GM12878 (cell line): Measurements from ENCODE around the gene ANK2. TPM values are rescaled to one million over a fixed set of nuclear protein-coding genes. Genes with fewer than 3 reads are reported as not detected.

ENCODE experiments used
- ATAC-seq: fragments of 200-7000 bp; cut with Tn5 transposase; 3 replicates; pipeline ENCODE4 v1.9.1; 2020; ENCODE audit warnings: mild to moderate bottlenecking, moderate library complexity
- BruUV-seq: library from RNA; stranded (reverse); fragments of 400-500 nt; replicated peaks from 2 replicates; lab custom pipeline; 2021; lab: Mats Ljungman, UMichigan
- CTCF ChIA-PET: fragments of 300-600 bp; sonication (Branson Sonifier 250); formaldehyde crosslinking; extraction: SDS; loops from one replicate; lab custom pipeline; 2021; ENCODE audit warnings: inconsistent platforms; lab: Yijun Ruan, JAX
- POLR2A ChIA-PET: fragments of 350-600 bp; formaldehyde crosslinking; extraction: SDS; loops from one replicate; lab custom pipeline; 2021; ENCODE audit warnings: inconsistent platforms; lab: Charles Lee
- RAD21 ChIA-PET: fragments of 300-600 bp; sonication (Branson Sonifier 250); formaldehyde crosslinking; loops from one replicate; lab custom pipeline; 2023; ENCODE audit warnings: antibody characterized with exemption; ENCODE audit not compliant: unreplicated experiment; lab: Charles Lee
- SMC1A ChIA-PET: fragments of 300-600 bp; sonication (Branson Sonifier 250); formaldehyde crosslinking; loops from one replicate; lab custom pipeline; 2023; ENCODE audit not compliant: unreplicated experiment, uncharacterized antibody; lab: Charles Lee
- DNase-seq: peaks from one replicate; pipeline ENCODE4 v3.0.0-alpha.2; 2011; ENCODE audit warnings: low read depth, low spot score
- FAIRE-seq: peaks from 3 replicates; lab custom pipeline; 2011; peaks lifted over from hg19 to GRCh38; lab: Jason Lieb, UNC
- H2AFZ ChIP-seq: 2 replicates; pipeline ENCODE4 v1.6.0; 2011; ENCODE audit warnings: low read depth, low read length, control low read depth; ENCODE audit not compliant: control insufficient read depth
- H3K27ac ChIP-seq: 2 replicates; pipeline ENCODE4 v1.5.1; 2011; ENCODE audit warnings: control low read depth; ENCODE audit not compliant: control insufficient read depth, insufficient read depth
- H3K27me3 ChIP-seq, 2 experiments: replicated peaks in 1 of 2; 2 replicates each; pipeline versions ENCODE4 v1.6.0 to v1.6.1; 2011; ENCODE audit warnings: low read length in 1 of 2; ENCODE audit not compliant: control insufficient read depth in 2 of 2, insufficient read depth in 2 of 2
- H3K36me3 ChIP-seq, 2 experiments: 2 replicates each; pipeline ENCODE4 v1.5.1; 2011; ENCODE audit warnings: low read length in 1 of 2; ENCODE audit not compliant: control insufficient read depth in 2 of 2, insufficient read depth in 2 of 2
- H3K4me1 ChIP-seq: 2 replicates; pipeline ENCODE4 v1.6.1; 2011; ENCODE audit warnings: mild to moderate bottlenecking, low read length, moderate library complexity, mixed read lengths; ENCODE audit not compliant: control insufficient read depth, insufficient read depth
- H3K4me2 ChIP-seq: 2 replicates; pipeline ENCODE4 v1.6.0; 2011; ENCODE audit warnings: control low read depth; ENCODE audit not compliant: control insufficient read depth, insufficient read depth
- H3K4me3 ChIP-seq: fragments of 200-600 bp; sonication (generic); 2 replicates; pipeline ENCODE4 v1.5.1; 2016
- H3K79me2 ChIP-seq: 2 replicates; pipeline ENCODE4 v1.6.0; 2011; ENCODE audit warnings: low read length; ENCODE audit not compliant: control insufficient read depth, insufficient read depth
- H3K9ac ChIP-seq: 2 replicates; pipeline ENCODE4 v1.8.0; 2011; ENCODE audit warnings: low read length, control low read depth, mixed read lengths; ENCODE audit not compliant: control insufficient read depth, insufficient read depth
- H3K9me3 ChIP-seq: replicated peaks from 3 replicates; pipeline ENCODE4 v1.5.1; 2011; ENCODE audit warnings: mild to moderate bottlenecking, low read length; ENCODE audit not compliant: control insufficient read depth, insufficient read depth
- H4K20me1 ChIP-seq: 2 replicates; pipeline ENCODE4 v1.6.0; 2011; ENCODE audit not compliant: control insufficient read depth, insufficient read depth
- CREB1 ChIP-seq: IDR thresholded peaks from 2 replicates; pipeline ENCODE4 v1.6.1; 2012; ENCODE audit warnings: low read depth, mild to moderate bottlenecking, inconsistent platforms
- EZH2 ChIP-seq: IDR thresholded peaks from 2 replicates; pipeline ENCODE4 v1.6.1; 2012; ENCODE audit warnings: low read depth, mild to moderate bottlenecking, control low read depth, inconsistent platforms, low read length, borderline replicate concordance; ENCODE audit not compliant: control insufficient read depth
- HDAC6 ChIP-seq: fragments of 200-600 bp; sonication (generic); IDR thresholded peaks from one replicate; pipeline ENCODE4 v1.8.0; 2017; ENCODE audit warnings: antibody characterized with exemption; ENCODE audit not compliant: unreplicated experiment
- JUNB ChIP-seq: IDR thresholded peaks from 2 replicates; pipeline ENCODE4 v1.6.1; 2016; ENCODE audit warnings: antibody characterized with exemption, mild to moderate bottlenecking
- PRDM15 ChIP-seq: fragments of 450-650 bp; formaldehyde crosslinking; IDR thresholded peaks from 2 replicates; pipeline ENCODE4 v1.4.0; 2020; ENCODE audit warnings: mild to moderate bottlenecking, moderate library complexity
- RUNX3 ChIP-seq: IDR thresholded peaks from 2 replicates; pipeline ENCODE4 v1.6.1; 2012; ENCODE audit warnings: low read length, inconsistent platforms
- SIN3A ChIP-seq: IDR thresholded peaks from 2 replicates; pipeline ENCODE4 v1.6.1; 2012; ENCODE audit warnings: low read depth, low read length, improper control_type of control experiment
- TCF3 ChIP-seq: IDR thresholded peaks from 2 replicates; pipeline ENCODE4 v1.6.1; 2012; ENCODE audit warnings: low read depth, mild to moderate bottlenecking, low read length, borderline replicate concordance; ENCODE audit not compliant: insufficient read depth
- ZBTB11 ChIP-seq: fragments of 450-650 bp; formaldehyde crosslinking; IDR thresholded peaks from 2 replicates; pipeline ENCODE4 v1.5.0; 2022; ENCODE audit warnings: mild to moderate bottlenecking, missing genetic modification characterization
- ZBTB33 ChIP-seq: fragments of 450-650 bp; IDR thresholded peaks from 2 replicates; pipeline ENCODE4 v1.6.1; 2017; ENCODE audit warnings: mild to moderate bottlenecking
- WGBS: methylation state at CpG from one replicate; pipeline ENCODE4 v1.1.6; 2016; ENCODE audit warnings: low lambda C conversion rate; ENCODE audit not compliant: insufficient replicate concordance, insufficient coverage; ENCODE audit errors: missing lambda C conversion rate; 5-methylcytosine and 5-hydroxymethylcytosine counted together
- in situ Hi-C: fragments of 300-500 bp; cut with MboI; formaldehyde crosslinking; loops from 9 replicates; pipeline ENCODE4 v1.14.3; 2018; ENCODE audit warnings: mixed read lengths
- intact Hi-C: fragments of 100-400 bp; cut with micrococcal nuclease; formaldehyde crosslinking; loops from one replicate; pipeline ENCODE4 v1.14.2; 2022; ENCODE audit not compliant: unreplicated experiment
- polyA plus RNA-seq, 11 experiments: library from polyadenylated mRNA; depleted of rRNA in 4 of 11; unstranded in 6 of 11; stranded (reverse) in 5 of 11; fragments of >200 nt; fragmentation: Nextera tagmentation in 4 of 11; fragmentation: Illumina TruSeq in 1 of 11; extraction: Ambion mirVana in 4 of 11; extraction: Trizol in 1 of 11; gene quantifications; 1 replicate in 1 of 11; 2 replicates in 10 of 11; pipeline versions ENCODE4 v1.2.1 to v1.2.3, GENCODE V29; 2011 to 2016; ENCODE audit warnings: inconsistent platforms in 2 of 11, missing spikeins in 2 of 11, low read depth in 1 of 11
- total RNA-seq, 4 experiments: library from RNA; depleted of rRNA in 3 of 4; stranded (reverse); fragments of >200 nt in 3 of 4; fragmentation: Illumina TruSeq in 1 of 4; extraction: Trizol in 1 of 4; gene quantifications; 2 replicates each; pipeline versions ENCODE4 v1.2.1 to v1.2.3, GENCODE V29; 2013 to 2021

Gene ANK2
- total and polyA plus RNA-seq, 10 of the 15 experiments (the other 5 are each of a cell fraction or from before 2014, with no cell fraction given): 1.6 to 13.0 (median 4.1) TPM

GRCh38 chr4:113145147-113145518, 95.7 kb downstream of the ANK2 start (continued):
- TF ChIP-seq JUNB (no peak), ZBTB33 (no peak), HDAC6 (no peak), ZBTB11 (CRISPR knock-in tag) (no peak), SIN3A (no peak)

- Histone ChIP-seq H3K36me3 (no peaks in the 10 kb centered on the region), H3K4me1 (no peaks in the 10 kb centered on the region; the same call in 1 of the 2 replicates), H3K4me2 (no peak overlapping the region), H3K27me3 (no peaks in the 10 kb centered on the region), H3K27ac (no peak overlapping the region), H3K4me3 (no peak overlapping the region), H3K79me2 (no peaks in the 10 kb centered on the region), H2AFZ (no peak overlapping the region), H3K9ac (no peak overlapping the region), H3K9me3 (no peaks in the 10 kb centered on the region), H4K20me1 (no peaks in the 10 kb centered on the region)
- ChIA-PET RAD21 (no interaction called here), SMC1A (interaction anchor here (1.2 to 1.3 kb wide), 2 partner anchors 10 to 11 kb away, joined by 3 to 5 read pairs; no protein-coding TSS in a partner anchor), POLR2A (no interaction called here), CTCF (interaction anchor here (0.6 to 2.3 kb wide), 3 partner anchors 11 to 75 kb away, joined by 3 to 5 read pairs (median 3); no protein-coding TSS in a partner anchor)
- in situ Hi-C loops: no loop called here
- intact Hi-C loops: no loop called here
- BruUV-seq: no TSS peak
- 60% methylated on average over 8 of the region's 8 CpGs for WGBS
- DNase-seq: no peak
- ATAC-seq: no peak; the same call in 2 of the 3 replicates
- FAIRE-seq: no peak
- no peak for TF ChIP-seq TCF3
- TF ChIP-seq EZH2: no peak
- TF ChIP-seq RUNX3: no peak
- TF ChIP-seq PRDM15: no peak
- TF ChIP-seq CREB1: no peak
Observed at GRCh38 chr4:113145519-113146291, 96.3 kb downstream of the ANK2 start.
